ENCODE data around the gene FCRLB.

FCRLB gene

GRCh38 chr1:161728376-161729226 is 7.3 kb downstream of the FCRLB start:
- no peaks in the 10 kb centered on the region for H3K79me2 ChIP-seq (ENCODE audit: low read length)
- no peak overlapping the region for H2AFZ ChIP-seq (ENCODE audit: low read length)
- no peaks in the 10 kb centered on the region for H3K9me3 ChIP-seq (replicated peaks; ENCODE audit: insufficient read depth, low read length)
- no peak for TF ChIP-seq CTCF (IDR thresholded peaks at IDR 0.05; ENCODE audit: low read length)
- no peak for TF ChIP-seq EZH2 (optimal IDR thresholded peaks at IDR 0.05; ENCODE audit: low read depth, low read length)
- no peak for TF ChIP-seq EZH2phosphoT487 (IDR thresholded peaks at IDR 0.05; ENCODE audit: low read length)
- H4K20me1 ChIP-seq (ENCODE audit: insufficient read depth, low read length), result no peaks in the 10 kb centered on the region
- no peak overlapping the region for H3K27ac ChIP-seq (ENCODE audit: low read length)
- H3F3A ChIP-seq (ENCODE audit: insufficient read depth, low read length), result peaks cover 17% of the 10 kb centered on the region
- H3K27me3 ChIP-seq (replicated peaks; ENCODE audit: insufficient read depth, low read length), result peaks cover 6% of the 10 kb centered on the region; the same call in 1 of the 2 replicates
- DNase-seq, result no peak
- peaks cover 9% of the 10 kb centered on the region; the same call in 1 of the 2 replicates for H3K4me1 ChIP-seq (ENCODE audit: low read length)
- no peaks in the 10 kb centered on the region for H3K9me2 ChIP-seq (replicated peaks; ENCODE audit: insufficient read depth, low read length)
- no peak overlapping the region for H3K9ac ChIP-seq (ENCODE audit: low read length)
- H3K4me3 ChIP-seq (ENCODE audit: low read length), result no peak overlapping the region
- no peaks in the 10 kb centered on the region for H3K36me3 ChIP-seq (replicated peaks; ENCODE audit: insufficient read depth, low read length)
- no peak overlapping the region for H3K4me2 ChIP-seq (ENCODE audit: low read depth, low read length)

- Histone ChIP-seq H3K4me3 (ENCODE audit: low read length) (no peak overlapping the region), H3K4me1 (ENCODE audit: low read length) (peaks cover 9% of the 10 kb centered on the region; the same call in 1 of the 2 replicates), H3K9ac (ENCODE audit: low read length) (no peak overlapping the region), H3K36me3 (replicated peaks; ENCODE audit: insufficient read depth, low read length) (no peaks in the 10 kb centered on the region), H3K9me2 (replicated peaks; ENCODE audit: insufficient read depth, low read length) (no peaks in the 10 kb centered on the region), H3K27ac (ENCODE audit: low read length) (no peak overlapping the region), H3F3A (ENCODE audit: insufficient read depth, low read length) (peaks cover 17% of the 10 kb centered on the region), H3K79me2 (ENCODE audit: low read length) (no peaks in the 10 kb centered on the region), H3K27me3 (replicated peaks; ENCODE audit: insufficient read depth, low read length) (peaks cover 6% of the 10 kb centered on the region; the same call in 1 of the 2 replicates), H3K4me2 (ENCODE audit: low read depth, low read length) (no peak overlapping the region), H3K9me3 (replicated peaks; ENCODE audit: insufficient read depth, low read length) (no peaks in the 10 kb centered on the region), H2AFZ (ENCODE audit: low read length) (no peak overlapping the region), H4K20me1 (ENCODE audit: insufficient read depth, low read length) (no peaks in the 10 kb centered on the region)
- no peak for DNase-seq
- TF ChIP-seq EZH2 (optimal IDR thresholded peaks at IDR 0.05; ENCODE audit: low read depth, low read length) (no peak), EZH2phosphoT487 (IDR thresholded peaks at IDR 0.05; ENCODE audit: low read length) (no peak), CTCF (IDR thresholded peaks at IDR 0.05; ENCODE audit: low read length) (no peak)
Observed at GRCh38 chr1:161730050-161730564, 8.8 kb downstream of the FCRLB start.

- Histone ChIP-seq H3K4me2 (ENCODE audit: low read depth, low read length) (no peak overlapping the region), H3K36me3 (replicated peaks; ENCODE audit: insufficient read depth, low read length) (no peaks in the 10 kb centered on the region), H3K9me3 (replicated peaks; ENCODE audit: insufficient read depth, low read length) (no peaks in the 10 kb centered on the region), H3K9me2 (replicated peaks; ENCODE audit: insufficient read depth, low read length) (no peaks in the 10 kb centered on the region), H3K27me3 (replicated peaks; ENCODE audit: insufficient read depth, low read length) (no peaks in the 10 kb centered on the region), H4K20me1 (ENCODE audit: insufficient read depth, low read length) (no peaks in the 10 kb centered on the region), H3K4me3 (ENCODE audit: low read length) (no peak overlapping the region), H3F3A (ENCODE audit: insufficient read depth, low read length) (peaks cover 13% of the 10 kb centered on the region), H3K9ac (ENCODE audit: low read length) (no peak overlapping the region), H3K4me1 (ENCODE audit: low read length) (peaks cover 6% of the 10 kb centered on the region; the same call in 1 of the 2 replicates), H3K79me2 (ENCODE audit: low read length) (no peaks in the 10 kb centered on the region), H3K27ac (ENCODE audit: low read length) (no peak overlapping the region), H2AFZ (ENCODE audit: low read length) (no peak overlapping the region)
- no peak for DNase-seq
- no peak for TF ChIP-seq CTCF (IDR thresholded peaks at IDR 0.05; ENCODE audit: low read length)
Observed at GRCh38 chr1:161731241-161731640, 9.9 kb downstream of the FCRLB start.
